A172 (cell line): ENCODE measurements around the gene RNF25. TPM values are rescaled to one million over a fixed set of nuclear protein-coding genes. Genes with fewer than 3 reads are reported as not detected.

Experiments
- DNase-seq: peaks from one replicate; pipeline ENCODE4 v3.0.0-alpha.2; 2015; ENCODE audit warnings: low spot score
- total RNA-seq: library from RNA; depleted of rRNA; stranded (reverse); fragments of >200 nt; shearing (Covaris generic); gene quantifications from 2 replicates; pipeline ENCODE4 v1.2.3, GENCODE V29; 2014

The RNF25 gene
- total RNA-seq, 1 experiment from 2014 or later: 63.0 TPM

GRCh38 chr2:218680061-218680460 is 8.3 kb upstream of the RNF25 start:
- no peak for DNase-seq

GRCh38 chr2:218679119-218679518 is 7.3 kb upstream of the RNF25 start:
- peak; percentile 84 for DNase-seq

GRCh38 chr2:218671097-218671653 is 627 bp downstream of the RNF25 start:
- DNase-seq: peak; percentile 30

DNA sequence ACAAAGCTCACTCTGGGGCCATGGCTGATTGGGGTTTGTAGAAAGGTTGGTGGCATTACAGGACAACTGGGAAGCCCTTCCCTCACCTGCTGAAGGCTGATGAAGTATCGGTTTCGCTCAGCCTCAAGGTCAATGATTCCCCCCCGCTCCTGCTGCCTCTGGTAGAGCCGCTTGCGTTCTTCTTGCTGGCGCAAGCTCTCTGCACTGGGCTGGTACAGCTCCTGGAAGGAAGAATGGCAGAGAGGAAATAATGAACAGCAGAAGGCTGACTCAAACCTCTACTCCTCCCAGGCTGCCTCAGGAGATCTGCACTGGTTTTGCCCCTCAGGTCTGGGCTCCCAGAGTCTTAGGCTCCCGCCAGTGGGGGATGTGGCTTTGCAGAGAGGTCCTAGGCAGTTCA is 7.1 kb downstream of the RNF25 start:
- DNase-seq: no peak

GRCh38 chr2:218663901-218664300 is 7.9 kb downstream of the RNF25 start:
- no peak for DNase-seq

DNA sequence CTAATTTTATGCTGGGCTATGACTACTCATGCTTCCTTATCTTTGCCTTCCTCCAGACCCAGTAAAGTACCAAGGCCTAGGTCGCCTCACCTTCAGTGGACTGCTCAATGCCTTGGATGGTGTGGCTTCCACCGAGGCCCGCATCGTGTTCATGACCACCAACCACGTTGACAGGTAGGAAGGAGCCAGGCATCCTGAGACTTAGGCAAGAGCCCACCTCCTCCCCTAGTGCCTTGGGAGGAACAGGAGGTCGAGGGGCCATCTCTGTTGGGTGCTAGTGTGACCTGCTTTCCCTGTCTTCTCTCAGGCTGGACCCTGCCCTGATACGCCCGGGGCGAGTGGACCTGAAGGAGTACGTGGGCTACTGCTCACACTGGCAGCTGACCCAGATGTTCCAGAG is 9.0 kb downstream of the RNF25 start:
- no peak for DNase-seq

- DNase-seq: no peak
Observed at GRCh38 chr2:218662377-218662776, 9.4 kb downstream of the RNF25 start.

DNA sequence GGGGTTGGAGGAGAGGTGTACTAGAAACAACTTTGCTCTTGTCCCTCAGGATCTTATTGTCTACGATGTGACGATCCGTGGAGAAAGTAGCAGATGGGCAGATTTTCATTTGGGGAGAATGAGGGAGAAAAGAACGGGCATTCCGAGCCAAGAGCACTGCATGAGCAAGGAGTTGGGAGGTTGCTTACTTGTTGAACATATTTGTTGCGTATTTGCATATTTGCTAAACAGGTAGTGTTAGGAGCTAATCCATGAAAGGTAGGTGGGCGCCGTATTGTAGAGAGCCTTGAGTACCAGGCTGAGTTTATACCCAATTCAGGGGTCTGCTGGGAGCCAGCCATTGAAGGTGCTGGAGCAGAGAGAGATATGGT is 11.8 kb downstream of the RNF25 start:
- no peak for DNase-seq

DNA sequence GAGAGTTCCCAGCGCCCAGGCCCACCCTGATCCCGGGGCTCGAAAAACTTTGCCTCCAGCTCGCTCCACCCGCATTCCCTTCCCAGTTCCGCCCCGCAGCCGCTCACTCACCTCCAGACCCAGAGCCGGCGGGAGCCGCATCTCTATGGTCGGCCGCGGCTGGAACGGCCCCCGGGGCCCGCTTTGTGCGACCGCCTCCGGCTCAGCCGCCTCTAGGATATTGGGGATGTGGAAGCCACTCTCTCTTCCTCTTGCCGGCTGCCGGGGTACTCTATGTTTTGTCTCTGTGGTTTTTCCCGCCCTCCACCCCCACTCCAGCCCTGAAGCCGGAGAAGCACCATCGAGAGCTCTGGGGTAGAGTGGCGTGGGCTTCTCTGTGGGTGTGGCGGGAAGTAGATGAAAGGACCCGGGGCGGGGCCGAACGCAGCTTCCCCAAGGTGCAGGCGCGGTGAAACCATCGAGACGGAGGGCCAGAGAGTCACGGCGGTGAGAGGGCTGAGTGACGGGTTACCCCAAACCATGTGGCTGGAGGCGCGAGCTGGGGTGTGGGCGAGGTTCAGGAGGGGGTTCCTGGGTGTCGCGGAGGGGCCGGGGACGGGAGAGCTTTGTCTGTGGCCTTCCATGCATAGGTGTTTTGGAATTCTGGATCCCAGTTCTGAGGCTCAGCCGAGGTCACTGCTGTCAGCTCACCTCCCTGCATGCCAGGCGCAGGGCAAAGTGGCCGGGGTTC is 12.4 kb downstream of the RNF25 start, which contains the start of the genes BCS1L and ZNF142:
BCS1L (plus strand) TSS at position 426 of the 730 bp plus-strand sequence. CDS start 1,305 bp downstream, outside the sequence.
ZNF142 (minus strand) TSS at position 366 of the 730 bp plus-strand sequence. CDS start 3,194 bp downstream, outside the sequence.
- DNase-seq: peak; percentile 87

DNA sequence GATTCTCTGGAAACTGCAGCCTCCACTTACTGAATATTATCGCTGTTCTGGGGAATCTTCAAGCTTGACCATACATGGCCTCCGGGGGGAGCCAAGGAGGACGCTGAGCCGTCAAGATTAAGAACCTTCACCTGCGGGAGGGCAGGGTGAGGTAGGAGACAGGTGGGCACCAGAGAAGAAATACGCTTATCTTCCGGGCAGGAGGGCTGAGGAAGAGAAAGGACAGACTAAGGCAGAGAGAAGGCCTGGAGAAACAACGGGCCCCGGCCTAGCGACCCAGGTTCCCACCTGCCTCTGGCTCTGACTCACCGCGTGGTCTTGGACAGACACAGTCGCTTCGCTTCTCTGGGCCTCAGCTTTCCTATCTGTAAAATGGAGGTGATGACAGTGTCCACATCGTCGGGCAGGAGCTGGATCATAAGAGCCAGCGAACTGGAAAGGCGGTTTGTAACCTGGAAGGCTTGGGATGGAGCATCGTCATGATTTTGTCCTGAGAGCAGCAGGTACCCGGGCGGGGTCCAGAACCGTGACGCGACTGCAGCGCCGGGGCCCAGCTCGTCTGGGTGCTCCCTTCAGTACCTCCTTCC is 13.0 kb downstream of the RNF25 start:
- DNase-seq: peak; percentile 52

DNA sequence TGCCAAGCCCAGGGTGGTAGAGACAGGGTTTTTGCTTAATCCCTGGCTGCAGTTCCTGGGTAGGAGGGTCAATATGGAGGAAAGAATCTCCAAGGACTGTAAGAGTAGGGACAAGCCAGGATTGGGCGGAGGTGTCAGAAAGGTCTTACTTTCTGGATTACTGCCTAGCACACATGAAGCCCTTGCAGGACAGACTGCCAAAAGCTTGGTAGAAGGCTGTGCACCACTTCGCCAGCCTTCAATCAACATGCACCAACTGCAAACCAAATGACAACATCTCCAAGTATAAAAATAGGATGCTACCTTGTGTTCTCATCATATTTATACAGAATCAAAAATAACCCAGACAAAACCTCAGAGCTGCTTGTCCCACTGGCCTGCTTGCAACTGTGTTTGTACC is 16.1 kb downstream of the RNF25 start:
- no peak for DNase-seq

DNA sequence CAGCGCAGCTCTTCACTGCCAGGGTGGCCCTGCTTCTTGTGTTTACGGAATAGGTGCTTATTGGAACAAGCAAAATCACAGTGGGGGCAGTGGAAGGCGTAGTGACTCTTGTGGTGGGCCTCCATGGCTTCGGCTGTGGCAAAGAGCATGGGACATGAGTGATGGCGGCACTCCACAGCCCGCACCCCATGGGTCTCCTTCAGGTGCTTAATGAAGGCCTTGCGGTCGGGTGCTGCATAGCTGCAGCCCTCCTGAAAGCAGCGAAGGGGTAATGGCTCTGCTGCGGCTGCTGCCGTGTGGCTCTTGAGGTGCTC is 23.1 kb downstream of the RNF25 start:
- no peak for DNase-seq

GRCh38 chr2:218648088-218648786 is 23.6 kb downstream of the RNF25 start:
- peak; percentile 61 for DNase-seq

- no peak for DNase-seq
Observed at GRCh38 chr2:218645126-218645525, 26.7 kb downstream of the RNF25 start.

GRCh38 chr2:218644721-218645120 is 27.1 kb downstream of the RNF25 start:
- DNase-seq: no peak

DNA sequence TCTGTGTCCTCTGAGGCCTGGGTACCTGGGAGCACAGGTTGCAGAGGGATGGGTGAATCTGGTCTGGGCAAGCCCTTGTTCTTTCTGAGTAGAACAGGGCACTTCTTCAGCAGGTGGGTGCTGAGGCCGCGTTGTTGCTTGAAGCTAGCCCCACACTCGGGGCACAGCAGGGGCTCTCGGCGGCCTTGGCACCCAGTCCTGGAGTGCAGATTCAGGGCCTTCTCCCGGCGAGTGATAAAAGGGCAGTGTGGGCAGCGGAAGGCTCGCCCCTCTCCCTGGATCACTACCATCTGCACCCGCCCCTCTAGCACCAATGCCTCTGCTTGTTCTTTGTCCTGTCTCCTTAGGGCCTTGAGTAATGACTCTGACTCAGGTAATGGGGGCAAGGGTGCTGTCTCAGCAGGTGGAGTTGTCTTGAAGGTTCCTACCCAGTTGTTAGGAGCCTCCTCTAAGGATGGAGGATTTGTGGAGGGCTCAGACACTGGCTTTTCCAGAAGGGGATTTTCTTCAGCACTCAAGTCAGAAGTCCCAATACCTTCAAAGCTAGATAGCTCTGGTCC is 28.0 kb downstream of the RNF25 start:
- DNase-seq: no peak

DNA sequence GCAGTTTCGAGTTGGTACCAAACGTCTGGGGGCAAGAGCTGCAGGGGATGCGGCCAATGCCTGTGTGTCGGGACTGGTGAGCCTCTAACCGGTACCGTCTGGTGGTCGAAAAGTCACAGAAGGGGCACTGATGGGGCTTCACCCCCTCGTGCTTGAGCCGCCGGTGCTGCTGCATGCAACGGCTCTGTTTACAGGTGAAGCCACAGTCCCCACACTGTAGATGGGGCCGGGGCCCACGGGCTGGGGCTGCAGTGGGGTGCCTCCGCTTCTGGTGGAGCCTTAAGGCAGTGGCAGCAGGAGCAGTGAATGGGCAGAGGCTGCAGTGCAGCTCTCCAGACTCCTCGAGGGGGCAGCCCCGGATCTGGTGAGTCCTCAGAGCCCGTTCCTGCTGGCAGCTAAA is 29.0 kb downstream of the RNF25 start:
- DNase-seq: no peak

- DNase-seq: no peak
Observed at GRCh38 chr2:218642121-218642656, 29.6 kb downstream of the RNF25 start.

DNA sequence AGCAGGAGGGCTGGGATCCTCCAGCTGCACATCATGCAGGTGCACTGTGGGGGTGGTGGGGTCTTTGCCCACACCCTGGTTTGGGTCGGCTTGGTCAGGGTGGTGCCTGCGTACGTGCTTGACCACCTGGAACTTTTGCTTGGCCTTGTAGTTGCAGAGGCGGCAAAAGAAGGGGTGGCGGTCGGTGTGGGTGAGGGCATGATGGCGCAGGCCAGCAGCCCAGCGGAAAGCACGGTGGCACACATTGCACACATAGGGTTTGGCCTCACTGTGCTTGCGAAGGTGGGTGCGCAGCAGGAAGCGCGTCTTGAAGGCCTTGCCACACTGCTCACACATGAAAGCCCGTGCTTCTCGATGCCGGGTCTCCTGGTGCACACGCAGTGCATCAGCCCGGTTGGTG is 33.4 kb downstream of the RNF25 start:
- DNase-seq: no peak

DNA sequence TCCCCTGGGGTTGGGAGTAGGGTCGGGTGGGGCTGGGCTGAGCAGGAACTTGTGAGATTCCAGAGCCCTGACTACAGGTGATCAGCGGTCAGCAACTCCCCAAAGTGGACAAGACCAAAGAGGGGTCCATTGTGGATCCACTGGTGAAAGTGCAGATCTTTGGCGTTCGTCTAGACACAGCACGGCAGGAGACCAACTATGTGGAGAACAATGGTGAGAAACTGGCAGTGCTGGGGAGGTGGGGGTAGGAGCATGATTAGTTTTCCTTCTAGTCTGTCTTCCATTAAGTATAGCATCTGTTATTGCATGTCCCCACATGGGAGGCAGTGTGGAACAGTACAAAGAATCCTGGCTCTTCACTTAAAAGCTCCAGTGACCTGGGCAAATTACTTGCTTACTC is 36.1 kb downstream of the RNF25 start:
- DNase-seq: no peak

- DNase-seq: peak; percentile 70
Observed at GRCh38 chr2:218631837-218632236, 40.0 kb downstream of the RNF25 start.

GRCh38 chr2:218627939-218628338 is 43.9 kb downstream of the RNF25 start:
- DNase-seq: no peak
